ENCODE measurements around the gene MIR17HG.
"Not testable (repeated sequence)": the region's sequence is repeated elsewhere in the genome, so short reads cannot be mapped to it uniquely, and the experiment has no call there.

MIR17HG gene

GRCh38 chr13:91347202-91347995 is at the start of gene MIR17HG:
Gene MIR17HG, plus strand, starts transcription at chr13:91347687.
- DNase-seq (ENCODE audit: low read depth), result no peak

GRCh38 chr13:91298060-91298459 is 49.4 kb upstream of the MIR17HG start:
- no peak for DNase-seq (ENCODE audit: low read depth)

- no peak for DNase-seq (ENCODE audit: low read depth)
Observed at GRCh38 chr13:91302111-91302510, 45.4 kb upstream of the MIR17HG start.

- DNase-seq (ENCODE audit: low read depth), result no peak
Observed at GRCh38 chr13:91303031-91303430, 44.5 kb upstream of the MIR17HG start.

GRCh38 chr13:91304741-91305140 is 42.7 kb upstream of the MIR17HG start:
- no peak for DNase-seq (ENCODE audit: low read depth)

- no peak for DNase-seq (ENCODE audit: low read depth)
Observed at GRCh38 chr13:91305652-91306051, 41.8 kb upstream of the MIR17HG start.

GRCh38 chr13:91307887-91308286 is 39.6 kb upstream of the MIR17HG start:
- DNase-seq (ENCODE audit: low read depth), result no peak

- no peak for DNase-seq (ENCODE audit: low read depth)
Observed at GRCh38 chr13:91308299-91308698, 39.2 kb upstream of the MIR17HG start.

GRCh38 chr13:91311491-91311890 is 36.0 kb upstream of the MIR17HG start:
- no peak for DNase-seq (ENCODE audit: low read depth)

GRCh38 chr13:91312324-91312723 is 35.2 kb upstream of the MIR17HG start:
- DNase-seq (ENCODE audit: low read depth), result no peak

- no peak for DNase-seq (ENCODE audit: low read depth)
Observed at GRCh38 chr13:91313103-91313502, 34.4 kb upstream of the MIR17HG start.

GRCh38 chr13:91313581-91313980 is 33.9 kb upstream of the MIR17HG start:
- no peak for DNase-seq (ENCODE audit: low read depth)

GRCh38 chr13:91314888-91315287 is 32.6 kb upstream of the MIR17HG start:
- DNase-seq (ENCODE audit: low read depth), result no peak

- no peak for DNase-seq (ENCODE audit: low read depth)
Observed at GRCh38 chr13:91318886-91319285, 28.6 kb upstream of the MIR17HG start.

- DNase-seq (ENCODE audit: low read depth), result no peak
Observed at GRCh38 chr13:91319996-91320395, 27.5 kb upstream of the MIR17HG start.

- not testable (repeated sequence) for DNase-seq (ENCODE audit: low read depth)
Observed at GRCh38 chr13:91320990-91321389, 26.5 kb upstream of the MIR17HG start.

- no peak for DNase-seq (ENCODE audit: low read depth)
Observed at GRCh38 chr13:91323349-91323748, 24.1 kb upstream of the MIR17HG start.

GRCh38 chr13:91326146-91326545 is 21.3 kb upstream of the MIR17HG start:
- no peak for DNase-seq (ENCODE audit: low read depth)

- DNase-seq (ENCODE audit: low read depth), result no peak
Observed at GRCh38 chr13:91328726-91329125, 18.8 kb upstream of the MIR17HG start.

- no peak for DNase-seq (ENCODE audit: low read depth)
Observed at GRCh38 chr13:91329733-91330132, 17.8 kb upstream of the MIR17HG start.

- DNase-seq (ENCODE audit: low read depth), result no peak
Observed at GRCh38 chr13:91331047-91331915, 16.2 kb upstream of the MIR17HG start.

- no peak for DNase-seq (ENCODE audit: low read depth)
Observed at GRCh38 chr13:91346062-91346461, 1.4 kb upstream of the MIR17HG start.

GRCh38 chr13:91346850-91347201 is 661 bp upstream of the MIR17HG start:
- no peak for DNase-seq (ENCODE audit: low read depth)
